Breast epithelium (tissue), 3 donors: Measurements from ENCODE around the gene SLC51A.

Experiments used
- CTCF ChIP-seq, 3 donors: fragments of 450-650 bp; IDR thresholded peaks; one replicate each; pipeline ENCODE4 v1.5.1; 2016 to 2017; ENCODE audit warnings: antibody characterized with exemption in 3 of 3, mild to moderate bottlenecking in 3 of 3, moderate library complexity in 3 of 3
- POLR2A ChIP-seq: fragments of 450-650 bp; IDR thresholded peaks from one replicate; pipeline ENCODE4 v1.6.1; 2016; ENCODE audit warnings: antibody characterized with exemption, mild to moderate bottlenecking, moderate library complexity

- TF ChIP-seq POLR2A (no peak), CTCF (IDR thresholded peaks at IDR 0.05) (no peak)
Measured at GRCh38 chr3:196227121-196227561, 10.8 kb downstream of the SLC51A start.
